ENCODE data around the gene ITM2C.
A peak's percentile ranks its signal among the peaks of the same experiment; 100 is the strongest.

ITM2C gene

DNA sequence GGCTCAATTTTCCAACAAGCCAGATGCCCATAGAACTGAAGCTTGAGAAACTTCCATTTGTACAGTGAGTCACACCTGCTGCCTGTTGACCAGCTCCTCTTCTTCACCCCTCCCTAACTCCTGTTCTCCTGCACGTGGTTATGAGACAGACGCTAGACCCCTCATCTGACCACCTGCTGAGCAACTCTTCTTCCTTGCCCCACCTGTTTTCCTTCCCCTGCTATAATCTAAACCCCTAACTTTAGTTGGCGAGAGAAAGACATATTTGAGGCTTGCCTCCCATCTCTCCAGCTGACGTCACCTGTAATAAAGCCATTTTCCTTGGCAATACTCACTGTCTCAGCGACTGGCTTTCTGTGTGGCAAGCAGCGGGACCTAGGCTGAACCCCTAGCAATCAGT is 22.3 kb upstream of the ITM2C start:
- DNase-seq: no peak
- H3K4me1 ChIP-seq: peaks cover 0 to 1% (median 0%) of the 10 kb centered on the region in 4 donors
- intact Hi-C loops (cut with DNase I; ENCODE audit: low total_unique reads): no loop called here
- H3K9me3 ChIP-seq: peaks cover 0 to 12% (median 0%) of the 10 kb centered on the region in 3 donors
- no peak overlapping the region for H3K27ac ChIP-seq
- H3K4me3 ChIP-seq: no peak overlapping the region
- TF ChIP-seq, protein P1, sequence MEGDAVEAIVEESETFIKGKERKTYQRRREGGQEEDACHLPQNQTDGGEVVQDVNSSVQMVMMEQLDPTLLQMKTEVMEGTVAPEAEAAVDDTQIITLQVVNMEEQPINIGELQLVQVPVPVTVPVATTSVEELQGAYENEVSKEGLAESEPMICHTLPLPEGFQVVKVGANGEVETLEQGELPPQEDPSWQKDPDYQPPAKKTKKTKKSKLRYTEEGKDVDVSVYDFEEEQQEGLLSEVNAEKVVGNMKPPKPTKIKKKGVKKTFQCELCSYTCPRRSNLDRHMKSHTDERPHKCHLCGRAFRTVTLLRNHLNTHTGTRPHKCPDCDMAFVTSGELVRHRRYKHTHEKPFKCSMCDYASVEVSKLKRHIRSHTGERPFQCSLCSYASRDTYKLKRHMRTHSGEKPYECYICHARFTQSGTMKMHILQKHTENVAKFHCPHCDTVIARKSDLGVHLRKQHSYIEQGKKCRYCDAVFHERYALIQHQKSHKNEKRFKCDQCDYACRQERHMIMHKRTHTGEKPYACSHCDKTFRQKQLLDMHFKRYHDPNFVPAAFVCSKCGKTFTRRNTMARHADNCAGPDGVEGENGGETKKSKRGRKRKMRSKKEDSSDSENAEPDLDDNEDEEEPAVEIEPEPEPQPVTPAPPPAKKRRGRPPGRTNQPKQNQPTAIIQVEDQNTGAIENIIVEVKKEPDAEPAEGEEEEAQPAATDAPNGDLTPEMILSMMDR (IDR thresholded peaks at IDR 0.05): no peak
- H3K27me3 ChIP-seq: peaks cover 0 to 8% of the 10 kb centered on the region in 2 donors
- H3K36me3 ChIP-seq: no peaks in the 10 kb centered on the region

DNA sequence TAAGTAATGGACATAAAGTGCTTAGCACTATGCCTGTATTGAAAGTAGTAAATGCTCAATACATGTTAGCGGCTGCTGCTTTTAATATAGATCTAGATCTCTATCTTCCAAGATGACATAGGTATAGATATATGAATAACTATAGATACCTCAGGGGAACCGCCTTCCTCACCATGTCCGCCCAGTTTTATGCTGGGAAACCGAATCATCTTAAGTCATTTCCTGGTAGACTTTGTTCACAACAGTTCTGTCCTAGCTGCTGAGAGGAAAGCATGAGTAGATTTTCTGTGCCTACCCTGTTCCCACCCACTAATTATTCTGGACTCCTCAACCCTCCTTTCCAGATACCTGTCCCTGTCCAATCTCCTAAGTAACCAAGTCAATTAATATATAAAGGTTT is 21.6 kb upstream of the ITM2C start:
- H3K4me1 ChIP-seq: peaks cover 0 to 8% (median 3%) of the 10 kb centered on the region in 4 donors
- H3K4me3 ChIP-seq: no peak overlapping the region
- peaks cover 0 to 8% of the 10 kb centered on the region in 2 donors for H3K27me3 ChIP-seq
- intact Hi-C loops (cut with DNase I; ENCODE audit: low total_unique reads): no loop called here
- no peaks in the 10 kb centered on the region for H3K36me3 ChIP-seq
- TF ChIP-seq, protein P1 (IDR thresholded peaks at IDR 0.05): no peak
- peaks cover 0 to 11% (median 0%) of the 10 kb centered on the region in 3 donors for H3K9me3 ChIP-seq
- no peak for DNase-seq
- H3K27ac ChIP-seq: no peak overlapping the region

DNA sequence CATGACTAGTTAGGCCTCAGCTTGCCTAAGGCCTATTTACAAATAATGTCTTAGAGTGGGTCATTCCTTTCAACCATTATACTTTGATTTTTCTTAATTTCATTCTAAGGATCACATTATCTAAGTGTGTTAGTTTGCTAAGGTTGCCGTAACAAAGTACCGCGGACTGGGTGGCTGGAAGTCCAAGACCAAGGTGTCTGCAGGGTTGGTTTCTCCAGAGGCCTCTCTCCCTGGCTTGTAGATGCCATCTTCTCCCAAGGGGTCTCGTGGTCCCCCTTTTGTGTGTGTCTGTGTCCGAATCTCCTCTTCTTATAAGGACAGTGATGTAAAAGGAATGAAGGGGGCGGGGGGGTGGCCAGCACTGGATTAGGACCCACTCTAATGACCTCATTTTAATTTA is 18.4 kb upstream of the ITM2C start:
- Histone ChIP-seq H3K9me3 (no peaks in the 10 kb centered on the region), H3K27ac (no peak overlapping the region), H3K4me1 (peaks cover 0 to 8% (median 3%) of the 10 kb centered on the region in 4 donors), H3K4me3 (no peak overlapping the region), H3K36me3 (no peaks in the 10 kb centered on the region), H3K27me3 (peaks cover 0 to 24% of the 10 kb centered on the region in 2 donors)
- DNase-seq: no peak
- intact Hi-C loops (cut with DNase I; ENCODE audit: low total_unique reads): loop anchor here (5.0 kb wide), 1 partner anchor 141 kb away; no protein-coding TSS in a partner anchor
- TF ChIP-seq, protein P1 (IDR thresholded peaks at IDR 0.05): no peak

DNA sequence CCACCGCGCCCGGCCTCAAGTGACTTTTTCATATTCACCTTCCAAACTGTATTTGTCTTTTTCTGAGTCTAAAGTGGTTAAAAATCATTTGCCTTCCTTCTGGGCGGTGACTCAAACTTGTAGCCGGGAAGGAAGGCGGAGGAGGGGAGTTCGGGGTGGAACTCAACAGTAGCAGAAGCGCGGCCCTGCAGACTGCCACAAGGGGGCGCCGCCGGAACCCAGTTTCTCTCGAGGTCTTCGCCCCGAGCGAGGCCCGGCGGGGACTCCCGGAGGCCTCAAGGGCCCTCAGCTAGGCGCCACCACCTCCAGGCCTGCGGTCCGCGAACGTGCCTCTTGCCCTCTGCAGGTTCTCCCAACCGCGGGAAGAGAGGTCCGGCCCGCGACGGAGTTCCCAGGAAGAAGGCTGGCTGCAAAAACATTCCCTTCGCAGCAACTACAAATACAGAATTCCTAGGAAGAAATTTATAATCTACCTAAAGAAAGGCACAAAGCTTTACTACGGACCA is 16.8 kb upstream of the ITM2C start:
- peaks cover 0 to 8% (median 3%) of the 10 kb centered on the region in 4 donors for H3K4me1 ChIP-seq
- H3K9me3 ChIP-seq: no peaks in the 10 kb centered on the region
- DNase-seq: peak; percentile 74 to 85
- TF ChIP-seq, protein P1 (IDR thresholded peaks at IDR 0.05): peak; percentile 78 to 85
- no peaks in the 10 kb centered on the region for H3K36me3 ChIP-seq
- no peak overlapping the region for H3K27ac ChIP-seq
- intact Hi-C loops (cut with DNase I; ENCODE audit: low total_unique reads): loop anchor here (5.0 kb wide), 1 partner anchor 139 kb away; no protein-coding TSS in a partner anchor
- H3K4me3 ChIP-seq: peak overlapping the region in 1 of 2 donors; percentile 33
- H3K27me3 ChIP-seq: peaks cover 0 to 28% of the 10 kb centered on the region in 2 donors

DNA sequence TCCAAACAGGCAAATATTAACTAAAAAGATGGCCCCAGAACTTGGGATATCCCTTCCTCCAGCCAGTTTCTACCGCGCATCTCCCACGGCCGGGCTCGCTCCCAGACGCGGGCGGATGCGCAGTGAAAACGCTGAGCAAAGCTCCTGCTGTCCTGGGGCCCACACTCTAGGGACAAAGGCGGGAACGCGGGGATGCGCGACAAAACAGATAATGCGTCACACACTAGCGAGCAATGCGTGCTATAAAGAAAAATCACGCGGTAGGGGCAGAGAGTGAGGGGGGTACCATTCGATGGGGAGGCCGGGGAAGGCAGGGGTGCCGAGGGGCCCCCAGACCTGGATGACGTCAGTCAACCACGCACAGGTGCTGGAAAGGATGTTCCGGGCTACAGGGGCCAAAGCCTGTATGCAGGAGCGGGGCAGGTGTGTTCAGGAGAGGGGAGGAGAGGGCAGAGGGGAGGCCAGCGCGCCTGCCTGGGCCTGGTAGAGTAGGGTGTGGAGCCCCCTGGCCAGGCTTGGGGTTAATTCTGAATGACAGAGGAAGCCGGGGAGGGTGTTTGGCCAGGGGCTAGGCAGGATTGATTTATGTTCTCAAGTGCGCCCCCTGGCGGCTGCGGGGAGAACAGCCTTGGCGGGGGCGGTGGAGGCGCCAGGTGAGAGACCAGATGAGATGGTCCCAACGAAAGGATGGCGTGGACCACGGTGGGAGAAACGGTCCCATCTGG is 14.9 kb upstream of the ITM2C start:
- intact Hi-C loops (cut with DNase I; ENCODE audit: low total_unique reads): loop anchor here (5.0 kb wide), 1 partner anchor 138 kb away; no protein-coding TSS in a partner anchor
- H3K27me3 ChIP-seq: peaks cover 0 to 26% of the 10 kb centered on the region in 2 donors
- H3K9me3 ChIP-seq: no peaks in the 10 kb centered on the region
- no peak for DNase-seq
- H3K36me3 ChIP-seq: no peaks in the 10 kb centered on the region
- H3K4me1 ChIP-seq: peaks cover 0 to 8% (median 3%) of the 10 kb centered on the region in 4 donors
- TF ChIP-seq, protein P1 (IDR thresholded peaks at IDR 0.05): peak; percentile 61 to 81
- H3K27ac ChIP-seq: no peak overlapping the region
- no peak overlapping the region for H3K4me3 ChIP-seq

All from tibial artery (tissue), 4 donors.